ENCODE results near the gene MAMDC2. TPM values are rescaled to one million over a fixed set of nuclear protein-coding genes. Genes with fewer than 3 reads are reported as not detected.

MAMDC2 gene
- total RNA-seq, 1 experiment from 2014 or later: 1.2 TPM

DNA sequence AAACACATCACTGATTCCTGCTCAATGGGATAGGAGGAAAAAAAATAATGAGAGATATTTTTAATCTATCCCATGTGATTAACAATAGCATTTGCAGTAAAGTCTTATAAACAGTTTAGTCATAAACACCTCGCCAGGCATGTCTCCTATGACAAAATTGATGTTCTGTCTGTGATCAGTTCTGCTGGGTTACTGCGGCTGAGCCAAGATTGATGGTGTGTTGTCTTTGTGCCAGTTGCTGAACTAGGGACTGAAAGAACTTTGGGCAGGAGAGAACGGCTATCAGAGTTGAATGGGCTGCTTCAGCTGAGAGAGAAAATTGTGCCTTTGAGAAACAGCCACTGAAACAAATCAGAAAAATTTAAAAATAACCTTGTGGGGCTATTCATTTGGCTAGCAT, 37.3 kb upstream of the MAMDC2 start:
- H3K4me2 ChIP-seq (ENCODE audit: low read length): no peak overlapping the region
- H3K9me3 ChIP-seq (ENCODE audit: control insufficient read depth in 1 of 2, insufficient read depth in 1 of 2, low read depth in 1 of 2, low read length in 2 of 2): no peaks in the 10 kb centered on the region
- H3K27ac ChIP-seq (ENCODE audit: low read depth, low read length): no peak overlapping the region
- DNase-seq (ENCODE audit: low read depth, low spot score): no peak
- TF ChIP-seq EZH2phosphoT487 (IDR thresholded peaks at IDR 0.05; ENCODE audit: borderline replicate concordance): no peak
- no peak for TF ChIP-seq EGR1 (IDR thresholded peaks at IDR 0.05; ENCODE audit: low read depth)
- TF ChIP-seq, protein P1, sequence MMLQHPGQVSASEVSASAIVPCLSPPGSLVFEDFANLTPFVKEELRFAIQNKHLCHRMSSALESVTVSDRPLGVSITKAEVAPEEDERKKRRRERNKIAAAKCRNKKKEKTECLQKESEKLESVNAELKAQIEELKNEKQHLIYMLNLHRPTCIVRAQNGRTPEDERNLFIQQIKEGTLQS (IDR thresholded peaks at IDR 0.05): no peak
- TF ChIP-seq TCF7L2 (IDR thresholded peaks at IDR 0.05; ENCODE audit: borderline replicate concordance, extremely low read depth, insufficient read depth, insufficient read length): no peak
- TF ChIP-seq CEBPB (IDR thresholded peaks at IDR 0.05; ENCODE audit: low read depth): no peak
- no peak for TF ChIP-seq YY1 (IDR thresholded peaks at IDR 0.05; ENCODE audit: extremely low read depth, insufficient replicate concordance, low read depth, low read length)
- TF ChIP-seq, protein P2, sequence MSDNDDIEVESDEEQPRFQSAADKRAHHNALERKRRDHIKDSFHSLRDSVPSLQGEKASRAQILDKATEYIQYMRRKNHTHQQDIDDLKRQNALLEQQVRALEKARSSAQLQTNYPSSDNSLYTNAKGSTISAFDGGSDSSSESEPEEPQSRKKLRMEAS (IDR thresholded peaks at IDR 0.05): no peak
- TF ChIP-seq, protein P3, sequence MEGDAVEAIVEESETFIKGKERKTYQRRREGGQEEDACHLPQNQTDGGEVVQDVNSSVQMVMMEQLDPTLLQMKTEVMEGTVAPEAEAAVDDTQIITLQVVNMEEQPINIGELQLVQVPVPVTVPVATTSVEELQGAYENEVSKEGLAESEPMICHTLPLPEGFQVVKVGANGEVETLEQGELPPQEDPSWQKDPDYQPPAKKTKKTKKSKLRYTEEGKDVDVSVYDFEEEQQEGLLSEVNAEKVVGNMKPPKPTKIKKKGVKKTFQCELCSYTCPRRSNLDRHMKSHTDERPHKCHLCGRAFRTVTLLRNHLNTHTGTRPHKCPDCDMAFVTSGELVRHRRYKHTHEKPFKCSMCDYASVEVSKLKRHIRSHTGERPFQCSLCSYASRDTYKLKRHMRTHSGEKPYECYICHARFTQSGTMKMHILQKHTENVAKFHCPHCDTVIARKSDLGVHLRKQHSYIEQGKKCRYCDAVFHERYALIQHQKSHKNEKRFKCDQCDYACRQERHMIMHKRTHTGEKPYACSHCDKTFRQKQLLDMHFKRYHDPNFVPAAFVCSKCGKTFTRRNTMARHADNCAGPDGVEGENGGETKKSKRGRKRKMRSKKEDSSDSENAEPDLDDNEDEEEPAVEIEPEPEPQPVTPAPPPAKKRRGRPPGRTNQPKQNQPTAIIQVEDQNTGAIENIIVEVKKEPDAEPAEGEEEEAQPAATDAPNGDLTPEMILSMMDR (IDR thresholded peaks at IDR 0.05 in 2 of 3, conservative IDR thresholded peaks at IDR 0.05 in 1 of 3; ENCODE audit: borderline replicate concordance in 1 of 3, insufficient read depth in 1 of 3, low read depth in 2 of 3, low read length in 2 of 3): no peak
- no peak for TF ChIP-seq POLR2AphosphoS5 (IDR thresholded peaks at IDR 0.05; ENCODE audit: low read depth, low read length)
- no peak for TF ChIP-seq SRF (IDR thresholded peaks at IDR 0.05; ENCODE audit: low read depth)
- TF ChIP-seq, protein P4, sequence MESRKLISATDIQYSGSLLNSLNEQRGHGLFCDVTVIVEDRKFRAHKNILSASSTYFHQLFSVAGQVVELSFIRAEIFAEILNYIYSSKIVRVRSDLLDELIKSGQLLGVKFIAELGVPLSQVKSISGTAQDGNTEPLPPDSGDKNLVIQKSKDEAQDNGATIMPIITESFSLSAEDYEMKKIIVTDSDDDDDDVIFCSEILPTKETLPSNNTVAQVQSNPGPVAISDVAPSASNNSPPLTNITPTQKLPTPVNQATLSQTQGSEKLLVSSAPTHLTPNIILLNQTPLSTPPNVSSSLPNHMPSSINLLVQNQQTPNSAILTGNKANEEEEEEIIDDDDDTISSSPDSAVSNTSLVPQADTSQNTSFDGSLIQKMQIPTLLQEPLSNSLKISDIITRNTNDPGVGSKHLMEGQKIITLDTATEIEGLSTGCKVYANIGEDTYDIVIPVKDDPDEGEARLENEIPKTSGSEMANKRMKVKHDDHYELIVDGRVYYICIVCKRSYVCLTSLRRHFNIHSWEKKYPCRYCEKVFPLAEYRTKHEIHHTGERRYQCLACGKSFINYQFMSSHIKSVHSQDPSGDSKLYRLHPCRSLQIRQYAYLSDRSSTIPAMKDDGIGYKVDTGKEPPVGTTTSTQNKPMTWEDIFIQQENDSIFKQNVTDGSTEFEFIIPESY (IDR thresholded peaks at IDR 0.05; ENCODE audit: extremely low read depth, insufficient replicate concordance, low read length): no peak
- no peak for TF ChIP-seq POLR2A (IDR thresholded peaks at IDR 0.05; ENCODE audit: borderline replicate concordance, extremely low read depth, insufficient read depth, insufficient read length)
- TF ChIP-seq SP1 (IDR thresholded peaks at IDR 0.05; ENCODE audit: low read depth): no peak
- no peak for TF ChIP-seq RAD21 (IDR thresholded peaks at IDR 0.05; ENCODE audit: low read depth)
- TF ChIP-seq, protein P5, sequence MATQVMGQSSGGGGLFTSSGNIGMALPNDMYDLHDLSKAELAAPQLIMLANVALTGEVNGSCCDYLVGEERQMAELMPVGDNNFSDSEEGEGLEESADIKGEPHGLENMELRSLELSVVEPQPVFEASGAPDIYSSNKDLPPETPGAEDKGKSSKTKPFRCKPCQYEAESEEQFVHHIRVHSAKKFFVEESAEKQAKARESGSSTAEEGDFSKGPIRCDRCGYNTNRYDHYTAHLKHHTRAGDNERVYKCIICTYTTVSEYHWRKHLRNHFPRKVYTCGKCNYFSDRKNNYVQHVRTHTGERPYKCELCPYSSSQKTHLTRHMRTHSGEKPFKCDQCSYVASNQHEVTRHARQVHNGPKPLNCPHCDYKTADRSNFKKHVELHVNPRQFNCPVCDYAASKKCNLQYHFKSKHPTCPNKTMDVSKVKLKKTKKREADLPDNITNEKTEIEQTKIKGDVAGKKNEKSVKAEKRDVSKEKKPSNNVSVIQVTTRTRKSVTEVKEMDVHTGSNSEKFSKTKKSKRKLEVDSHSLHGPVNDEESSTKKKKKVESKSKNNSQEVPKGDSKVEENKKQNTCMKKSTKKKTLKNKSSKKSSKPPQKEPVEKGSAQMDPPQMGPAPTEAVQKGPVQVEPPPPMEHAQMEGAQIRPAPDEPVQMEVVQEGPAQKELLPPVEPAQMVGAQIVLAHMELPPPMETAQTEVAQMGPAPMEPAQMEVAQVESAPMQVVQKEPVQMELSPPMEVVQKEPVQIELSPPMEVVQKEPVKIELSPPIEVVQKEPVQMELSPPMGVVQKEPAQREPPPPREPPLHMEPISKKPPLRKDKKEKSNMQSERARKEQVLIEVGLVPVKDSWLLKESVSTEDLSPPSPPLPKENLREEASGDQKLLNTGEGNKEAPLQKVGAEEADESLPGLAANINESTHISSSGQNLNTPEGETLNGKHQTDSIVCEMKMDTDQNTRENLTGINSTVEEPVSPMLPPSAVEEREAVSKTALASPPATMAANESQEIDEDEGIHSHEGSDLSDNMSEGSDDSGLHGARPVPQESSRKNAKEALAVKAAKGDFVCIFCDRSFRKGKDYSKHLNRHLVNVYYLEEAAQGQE (IDR thresholded peaks at IDR 0.05; ENCODE audit: low read depth): no peak
- no peak for TF ChIP-seq ELF1 (IDR thresholded peaks at IDR 0.05; ENCODE audit: borderline replicate concordance, low read depth)
- ChIA-PET RAD21 (ENCODE audit: low non-redundant PET in 1 of 2, low total read pairs in 2 of 2, uncharacterized antibody in 2 of 2, unreplicated experiment in 2 of 2) (no interaction called here), CTCF (no interaction called here), POLR2A (no interaction called here)
- H3K79me2 ChIP-seq (ENCODE audit: insufficient read depth, low read length): no peaks in the 10 kb centered on the region
- intact Hi-C loops (cut with micrococcal nuclease): no loop called here
- BruUV-seq (replicated peaks): no TSS peak
- no peak for ATAC-seq
- no peak overlapping the region for H2AFZ ChIP-seq (ENCODE audit: low read depth, low read length, poor library complexity, severe bottlenecking)
- H3K9me2 ChIP-seq (ENCODE audit: insufficient read depth): no peaks in the 10 kb centered on the region
- no peaks in the 10 kb centered on the region for H4K20me1 ChIP-seq (ENCODE audit: insufficient read depth)
- H3K9ac ChIP-seq (ENCODE audit: low read length): no peak overlapping the region
- no peaks in the 10 kb centered on the region for H3K36me3 ChIP-seq (ENCODE audit: control insufficient read depth in 1 of 2, insufficient read depth in 2 of 2, low read length in 2 of 2)
- peaks cover 0 to 1% of the 10 kb centered on the region in 2 experiments; a peak in 1 of 4 replicates for H3K4me1 ChIP-seq (ENCODE audit: control insufficient read depth in 1 of 2, insufficient read depth in 2 of 2, low read length in 2 of 2)
- H3K4me3 ChIP-seq (replicated peaks in 1 of 2; ENCODE audit: low read depth in 1 of 2, low read length in 2 of 2): no peak overlapping the region
- H3K27me3 ChIP-seq (ENCODE audit: insufficient read depth, low read length): no peaks in the 10 kb centered on the region

Measured in HCT116 (cell line).